GM21447 (cell line): ENCODE data around the gene RFX7.
"Not testable (repeated sequence)": the region's sequence is repeated elsewhere in the genome, so short reads cannot be mapped to it uniquely, and the experiment has no call there.

ENCODE experiments used
- ATAC-seq: cut with Tn5 transposase; IDR thresholded peaks from one replicate; pipeline ENCODE4 v1.9.1; 2021; ENCODE audit not compliant: unreplicated experiment

Gene RFX7

DNA sequence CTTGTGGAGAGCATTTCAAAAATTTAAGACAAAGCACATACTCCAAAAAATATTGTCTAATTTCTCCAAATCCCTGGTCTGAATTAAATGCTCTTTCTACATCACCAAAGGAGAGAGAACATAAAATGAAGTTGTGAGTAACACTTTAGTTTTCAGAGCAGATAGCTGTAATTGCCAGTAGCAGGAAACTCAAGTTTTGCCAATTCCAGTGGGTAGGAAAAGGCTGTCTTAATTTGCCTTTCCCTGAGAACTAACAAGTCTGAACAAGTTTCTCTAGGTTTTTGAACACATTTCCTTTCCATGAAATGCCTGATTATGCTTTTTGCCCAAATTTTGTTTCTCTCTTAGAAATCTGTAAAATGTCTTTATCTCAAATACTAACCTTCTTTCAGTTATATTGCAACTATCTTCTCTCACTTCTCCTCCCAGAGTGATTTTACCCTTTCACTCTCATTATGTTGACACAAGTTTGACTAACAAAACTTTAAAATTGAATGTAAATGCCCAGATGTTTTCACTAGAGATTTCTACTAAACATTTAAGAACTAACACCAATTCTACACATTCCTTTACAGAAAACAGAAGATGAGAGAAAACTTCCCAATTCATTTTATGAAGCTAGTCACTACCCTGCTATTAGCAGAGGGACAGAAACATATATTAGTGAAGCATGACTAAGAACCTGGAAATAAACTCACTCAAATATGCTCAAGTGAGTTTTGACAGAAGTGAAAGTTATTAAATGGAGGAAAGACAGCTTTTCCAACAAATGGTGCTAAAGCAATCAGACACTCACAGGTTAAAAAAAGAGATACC lies 38.4 kb downstream of the RFX7 start:
- no peak for ATAC-seq

DNA sequence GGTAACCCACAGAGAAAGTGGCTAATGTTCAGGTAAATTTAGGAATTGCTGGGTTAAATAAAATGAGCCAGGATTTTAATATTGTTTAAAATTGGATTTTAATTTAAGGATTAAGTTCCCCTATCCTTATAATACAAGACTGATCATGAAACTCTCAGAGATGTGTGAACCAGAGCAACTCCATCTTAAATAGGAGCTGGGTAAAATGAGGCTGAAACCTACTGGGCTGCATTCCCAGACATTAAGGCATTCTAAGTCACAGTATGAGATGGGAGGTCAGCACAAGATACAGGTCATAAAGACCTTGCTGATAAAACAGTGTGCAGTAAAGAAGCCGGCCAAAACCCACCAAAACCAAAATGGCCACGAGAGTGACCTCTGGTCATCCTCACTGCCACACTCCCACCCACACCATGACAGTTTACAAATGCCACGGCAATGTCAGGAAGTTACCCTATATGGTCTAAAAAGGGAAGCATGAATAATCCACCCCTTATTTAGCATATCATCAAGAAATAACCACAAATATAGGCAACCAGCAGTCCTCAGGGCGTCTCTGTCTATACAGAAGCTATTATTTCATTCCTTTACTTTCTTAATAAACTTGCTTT lies 40.3 kb downstream of the RFX7 start:
- not testable (repeated sequence) for ATAC-seq

- ATAC-seq: no peak
Observed at GRCh38 chr15:56202701-56203100, 41.0 kb downstream of the RFX7 start.

GRCh38 chr15:56199038-56199437 lies 44.6 kb downstream of the RFX7 start:
- ATAC-seq: no peak

DNA sequence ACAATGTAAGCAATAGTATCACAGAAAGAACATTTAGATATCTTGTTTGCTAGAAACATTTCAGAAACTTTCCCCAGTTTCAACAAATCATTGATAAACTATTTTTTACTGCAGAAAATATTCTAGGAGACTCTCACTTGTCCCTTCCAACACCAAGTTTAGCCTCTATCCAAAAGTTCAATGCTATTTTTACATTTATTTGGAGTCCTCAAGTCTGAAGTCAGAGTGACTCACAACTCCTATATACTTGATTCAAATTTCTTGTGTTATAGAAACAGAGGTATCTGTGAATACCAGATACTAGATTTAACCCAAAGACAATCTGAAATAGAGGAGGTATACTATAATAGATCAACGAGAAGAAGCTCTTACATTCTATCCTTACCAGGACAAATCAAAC lies 49.6 kb downstream of the RFX7 start:
- no peak for ATAC-seq

DNA sequence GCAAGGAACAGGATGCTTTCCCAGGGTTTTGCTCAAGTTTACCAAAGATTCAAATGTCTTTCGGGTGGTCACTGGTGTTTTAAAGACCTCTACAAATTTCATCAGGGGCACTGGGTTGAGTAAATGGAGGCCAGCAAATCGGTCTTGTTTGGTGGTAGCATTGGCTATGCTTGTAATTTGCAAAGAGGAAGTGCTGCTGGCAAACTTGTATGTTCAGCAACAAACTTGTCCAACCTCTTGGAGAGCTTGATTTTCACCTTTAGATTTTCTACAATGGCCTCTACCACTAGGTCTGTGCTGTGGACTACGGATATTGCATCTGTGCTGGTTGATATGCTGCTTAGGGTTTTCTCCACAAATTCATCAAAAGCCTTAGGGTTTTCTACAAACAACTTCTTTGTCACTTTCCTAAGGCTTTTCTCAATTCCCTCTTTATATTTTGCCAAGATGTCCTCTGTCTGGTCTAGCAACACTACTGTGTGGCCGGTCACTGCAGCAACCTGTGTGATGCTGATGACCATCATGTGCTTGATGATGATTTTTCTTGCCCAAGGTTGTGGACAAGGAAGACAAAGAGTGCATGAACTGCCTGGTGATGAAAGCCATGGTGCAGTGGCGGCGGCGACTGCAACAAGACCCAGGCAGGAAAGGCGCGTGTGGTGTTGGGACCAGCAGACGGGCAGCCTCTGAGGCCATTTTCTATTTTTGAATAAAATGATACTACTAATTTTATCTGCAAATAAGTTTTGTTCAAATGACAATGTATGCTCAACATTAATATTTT lies 50.8 kb downstream of the RFX7 start:
- ATAC-seq: no peak

GRCh38 chr15:56187665-56188064 lies 56.0 kb downstream of the RFX7 start:
- no peak for ATAC-seq

DNA sequence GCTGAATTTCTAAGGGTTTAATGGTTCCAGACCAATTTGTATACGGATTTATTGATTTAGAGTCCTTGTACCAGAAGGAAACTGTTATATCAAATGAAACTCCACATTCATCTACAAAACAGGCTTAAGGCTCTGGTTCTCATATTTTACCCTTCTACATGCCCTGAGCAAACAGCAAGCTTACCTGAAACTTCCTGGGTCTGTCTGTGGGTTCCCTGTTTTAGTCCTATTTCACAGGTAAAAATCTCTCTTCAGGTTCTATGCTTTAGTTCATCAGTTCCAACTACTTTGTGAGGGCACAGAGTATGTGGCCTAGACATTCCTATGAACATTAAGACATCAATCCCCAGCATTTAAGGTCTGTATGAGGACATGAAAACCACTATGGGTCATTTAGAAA lies 57.7 kb downstream of the RFX7 start:
- no peak for ATAC-seq

DNA sequence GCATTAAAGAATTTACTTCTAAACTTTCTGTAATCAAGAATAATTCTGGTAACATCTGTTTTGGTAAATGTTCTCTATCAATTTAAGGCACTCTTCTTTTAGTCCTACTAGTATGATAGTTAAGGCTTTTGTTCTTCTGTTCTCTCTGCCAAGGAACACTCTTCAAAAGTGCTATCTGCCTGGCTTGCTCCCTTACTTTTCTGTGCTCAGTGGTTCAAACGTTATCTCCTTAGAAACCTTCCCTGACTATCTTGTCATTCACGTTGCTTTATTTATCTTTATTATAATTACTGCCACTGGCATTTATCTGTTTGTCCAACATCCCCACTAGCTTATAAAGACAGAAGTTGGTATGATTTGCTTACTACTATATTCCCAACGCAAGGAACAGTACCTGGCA lies 59.2 kb downstream of the RFX7 start:
- ATAC-seq: no peak

GRCh38 chr15:56180851-56181250 lies 62.8 kb downstream of the RFX7 start:
- ATAC-seq: no peak

- no peak for ATAC-seq
Observed at GRCh38 chr15:56176996-56177395, 66.7 kb downstream of the RFX7 start.

DNA sequence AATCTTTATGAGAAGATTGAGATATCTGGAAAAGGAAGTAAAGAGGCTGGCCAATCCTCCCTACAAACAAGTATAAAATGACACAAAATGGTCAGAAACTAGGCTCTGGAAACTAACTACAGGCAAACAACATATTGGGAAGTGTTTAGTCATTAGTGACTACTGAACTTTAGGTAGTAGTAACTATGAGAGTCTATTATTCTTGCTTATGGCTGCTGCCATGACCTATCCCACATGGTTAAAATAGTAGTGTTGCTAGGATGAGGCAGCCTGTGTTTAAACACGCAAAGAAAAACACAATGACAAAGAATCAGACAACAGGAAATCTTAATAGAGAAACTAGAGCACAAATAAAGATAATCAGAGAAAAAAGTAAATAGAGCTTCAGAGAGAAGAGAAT lies 67.9 kb downstream of the RFX7 start:
- ATAC-seq: no peak

GRCh38 chr15:56174649-56175048 lies 69.0 kb downstream of the RFX7 start:
- ATAC-seq: no peak

DNA sequence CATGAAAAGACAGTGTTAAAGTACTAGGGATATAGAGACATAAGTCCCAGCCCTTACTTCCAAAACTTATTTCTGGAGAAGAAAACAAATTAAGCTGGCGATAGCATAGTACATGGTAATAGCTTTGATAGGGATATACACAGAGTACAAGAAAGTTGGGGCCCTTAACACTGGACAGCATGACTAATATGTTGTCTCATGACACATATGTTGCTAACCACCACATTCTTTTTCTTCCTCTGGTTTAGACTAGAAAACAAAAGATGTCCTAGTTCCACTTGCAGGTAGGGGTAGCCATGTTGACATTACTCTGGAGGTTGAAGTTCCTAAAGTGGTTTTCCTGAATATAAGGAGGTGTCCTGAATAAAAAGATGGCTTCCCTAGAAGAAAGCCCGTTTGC lies 75.3 kb downstream of the RFX7 start:
- no peak for ATAC-seq

DNA sequence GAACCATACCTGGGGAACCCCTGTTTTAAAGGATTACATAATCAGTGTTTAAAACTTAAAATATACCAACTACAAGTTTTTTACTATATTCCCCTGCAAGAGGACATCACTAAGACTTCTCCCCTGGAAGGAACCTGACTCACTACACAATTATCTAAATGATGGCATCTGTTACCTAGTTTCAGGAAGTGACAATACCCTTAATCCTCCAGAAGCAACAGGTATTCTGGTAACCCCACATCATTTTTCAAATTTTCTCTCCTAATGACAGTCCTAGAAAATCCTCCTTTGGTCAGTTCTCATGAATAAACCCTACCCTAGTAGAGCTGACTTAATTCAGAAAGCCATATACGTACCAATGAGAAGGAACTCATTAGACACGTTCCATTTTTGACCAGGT lies 78.4 kb downstream of the RFX7 start:
- ATAC-seq: no peak

GRCh38 chr15:56160966-56161365 lies 82.7 kb downstream of the RFX7 start:
- no peak for ATAC-seq

DNA sequence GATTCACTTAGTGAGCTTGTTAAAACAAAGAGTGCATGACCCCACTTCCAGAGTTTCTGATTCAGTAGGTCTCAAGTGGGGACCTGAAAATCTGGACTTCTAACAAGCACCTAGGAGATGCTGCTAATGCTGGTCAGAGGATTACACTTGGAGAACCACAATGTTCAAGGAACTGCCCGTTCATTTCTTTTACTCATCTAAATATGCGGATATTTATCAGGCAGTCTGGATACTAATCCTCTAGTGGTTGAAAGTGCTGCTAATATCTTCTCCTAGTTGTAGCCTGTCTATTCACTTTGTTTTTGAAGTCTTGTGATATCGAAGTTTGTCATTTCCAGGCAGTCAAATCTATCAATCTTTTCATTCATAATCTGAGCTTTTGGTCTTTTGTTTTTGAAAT lies 86.8 kb downstream of the RFX7 start:
- ATAC-seq: no peak

- ATAC-seq: not testable (repeated sequence)
Observed at GRCh38 chr15:56155278-56155677, 88.4 kb downstream of the RFX7 start.

DNA sequence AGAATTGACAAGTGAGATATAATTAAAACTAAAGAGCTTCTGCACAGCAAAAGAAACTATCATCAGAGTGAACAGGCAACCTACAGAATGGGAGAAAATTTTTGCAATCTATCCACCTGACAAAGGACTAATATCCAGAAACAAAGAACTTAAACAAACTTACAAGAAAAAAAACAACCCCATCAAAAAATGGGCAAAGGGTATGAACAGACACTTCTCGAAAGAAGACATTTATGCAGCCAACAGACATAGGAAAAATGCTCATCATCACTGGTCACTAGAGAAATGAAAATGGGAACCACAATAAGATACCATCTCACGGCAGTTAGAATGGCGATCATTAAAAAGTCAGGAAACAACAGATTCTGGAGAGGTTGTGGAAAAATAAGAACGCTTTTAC lies 88.9 kb downstream of the RFX7 start:
- not testable (repeated sequence) for ATAC-seq

- no peak for ATAC-seq
Observed at GRCh38 chr15:56150204-56150603, 93.5 kb downstream of the RFX7 start.

- no peak for ATAC-seq
Observed at GRCh38 chr15:56148064-56148463, 95.6 kb downstream of the RFX7 start.

DNA sequence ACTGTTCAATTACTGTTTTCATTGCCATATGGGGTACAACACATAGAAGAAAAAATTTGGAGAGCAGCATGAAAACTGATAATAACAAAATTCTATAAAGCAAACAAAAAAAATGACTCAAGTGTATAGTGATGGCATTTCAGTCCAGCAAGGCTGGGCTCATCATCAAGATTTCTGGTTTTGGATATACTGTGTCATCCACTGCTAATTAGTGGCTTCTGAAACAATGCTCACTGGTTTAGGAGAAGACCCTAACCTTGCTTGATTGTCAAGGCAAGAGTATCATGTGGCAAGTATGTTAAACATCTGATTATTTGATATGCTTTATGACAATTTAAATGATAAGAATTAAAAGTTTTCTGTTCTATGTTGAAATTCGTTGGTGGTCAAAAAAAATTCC lies 96.9 kb downstream of the RFX7 start:
- ATAC-seq: no peak
